Measurements from ENCODE around the gene ADAMTS12.

- TF ChIP-seq, protein P1, sequence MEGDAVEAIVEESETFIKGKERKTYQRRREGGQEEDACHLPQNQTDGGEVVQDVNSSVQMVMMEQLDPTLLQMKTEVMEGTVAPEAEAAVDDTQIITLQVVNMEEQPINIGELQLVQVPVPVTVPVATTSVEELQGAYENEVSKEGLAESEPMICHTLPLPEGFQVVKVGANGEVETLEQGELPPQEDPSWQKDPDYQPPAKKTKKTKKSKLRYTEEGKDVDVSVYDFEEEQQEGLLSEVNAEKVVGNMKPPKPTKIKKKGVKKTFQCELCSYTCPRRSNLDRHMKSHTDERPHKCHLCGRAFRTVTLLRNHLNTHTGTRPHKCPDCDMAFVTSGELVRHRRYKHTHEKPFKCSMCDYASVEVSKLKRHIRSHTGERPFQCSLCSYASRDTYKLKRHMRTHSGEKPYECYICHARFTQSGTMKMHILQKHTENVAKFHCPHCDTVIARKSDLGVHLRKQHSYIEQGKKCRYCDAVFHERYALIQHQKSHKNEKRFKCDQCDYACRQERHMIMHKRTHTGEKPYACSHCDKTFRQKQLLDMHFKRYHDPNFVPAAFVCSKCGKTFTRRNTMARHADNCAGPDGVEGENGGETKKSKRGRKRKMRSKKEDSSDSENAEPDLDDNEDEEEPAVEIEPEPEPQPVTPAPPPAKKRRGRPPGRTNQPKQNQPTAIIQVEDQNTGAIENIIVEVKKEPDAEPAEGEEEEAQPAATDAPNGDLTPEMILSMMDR (conservative IDR thresholded peaks at IDR 0.05 in 1 of 2, IDR thresholded peaks at IDR 0.05 in 1 of 2; ENCODE audit: extremely low read depth in 1 of 2, insufficient read depth in 1 of 2, low read depth in 1 of 2, low read length in 2 of 2), result no peak
- TF ChIP-seq EZH2 (IDR thresholded peaks at IDR 0.05; ENCODE audit: borderline replicate concordance, low read length), result no peak
Observed at GRCh38 chr5:33925278-33925677, 33.5 kb upstream of the ADAMTS12 start.
